Effector memory CD8-positive, alpha-beta T cell (primary cell): Measurements from ENCODE around the gene LIPC.

Source experiments
- ATAC-seq: fragments of 150-1000 bp; cut with Tn5 transposase; replicated peaks from 2 replicates; pipeline ENCODE4 v1.10.0; 2021; ENCODE audit warnings: mild to moderate bottlenecking, moderate library complexity
- DNase-seq, 3 experiments: peaks; one replicate each; pipeline ENCODE4 v3.0.0; 2021
- H3K27ac Mint-ChIP-seq, 2 donors: one replicate each; pipeline ENCODE4 v1.8.0; 2022; ENCODE audit warnings: mild to moderate bottlenecking in 2 of 2, mixed read lengths in 2 of 2, moderate library complexity in 2 of 2
- H3K27me3 Mint-ChIP-seq, 2 donors: one replicate each; pipeline ENCODE4 v1.8.0; 2022; ENCODE audit warnings: mixed read lengths in 2 of 2
- H3K36me3 Mint-ChIP-seq: one replicate; pipeline ENCODE4 v1.8.0; 2022; ENCODE audit warnings: mild to moderate bottlenecking, moderate library complexity, mixed read lengths; ENCODE audit not compliant: insufficient read depth
- H3K4me1 Mint-ChIP-seq, 2 donors: one replicate each; pipeline ENCODE4 v1.8.0; 2022; ENCODE audit warnings: low read depth in 2 of 2, mixed read lengths in 2 of 2
- H3K4me3 Mint-ChIP-seq, 2 donors: one replicate each; pipeline ENCODE4 v1.8.0; 2022; ENCODE audit warnings: mild to moderate bottlenecking in 2 of 2, mixed read lengths in 2 of 2, moderate library complexity in 2 of 2
- H3K9me3 Mint-ChIP-seq, 2 donors: one replicate each; pipeline ENCODE4 v1.8.0; 2022; ENCODE audit warnings: mixed read lengths in 2 of 2
- total RNA-seq, 9 experiments: gene quantifications; one replicate each; lab custom pipeline; 2026; lab: John Stamatoyannopoulos, UW

The LIPC gene
- 0 to 5.4 (median 0.53) reads per million in 9 experiments for total RNA-seq

DNA sequence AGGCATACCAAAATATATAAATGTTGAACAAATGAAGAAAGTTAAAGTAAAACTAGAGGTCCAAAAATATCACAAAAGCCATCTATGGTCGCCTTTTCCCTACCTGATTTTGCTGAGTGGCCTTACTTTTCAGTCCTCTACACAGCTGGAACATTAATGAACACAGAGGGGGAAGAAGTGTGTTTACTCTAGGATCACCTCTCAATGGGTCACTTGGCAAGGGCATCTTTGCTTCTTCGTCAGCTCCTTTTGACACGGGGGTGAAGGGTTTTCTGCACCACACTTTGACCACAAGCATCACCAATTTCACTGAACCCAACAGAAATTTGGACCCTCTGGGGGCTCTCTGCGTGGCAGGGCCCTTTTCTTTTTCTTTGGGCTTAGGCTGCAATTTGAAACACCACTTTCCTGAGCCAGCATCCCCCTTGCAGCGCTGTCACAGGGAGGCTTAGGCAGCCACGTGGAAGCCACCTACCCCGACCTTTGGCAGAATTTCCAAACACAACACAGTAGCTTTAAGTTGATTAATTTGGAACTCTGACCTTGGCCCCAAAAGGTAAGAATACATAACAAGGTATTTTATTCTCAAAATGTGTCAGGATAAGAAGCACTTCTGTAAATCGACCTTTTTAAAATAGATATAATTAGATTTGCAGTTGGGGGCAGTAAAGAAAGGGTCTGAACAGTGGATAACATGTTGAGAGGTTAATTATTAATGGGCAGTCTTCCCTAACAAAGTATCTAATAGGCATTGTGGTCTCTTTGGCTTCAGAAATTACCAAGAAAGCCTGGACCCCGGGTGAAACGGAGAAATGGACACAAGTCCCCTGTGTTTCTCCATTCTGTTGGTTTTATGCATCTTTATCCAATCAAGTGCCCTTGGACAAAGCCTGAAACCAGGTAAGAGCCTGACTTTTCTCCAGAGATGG is at the start of gene LIPC:
Gene LIPC (plus strand): TSS at position 771 of the 929 bp plus-strand sequence. CDS start 42 bp downstream, at position 813.
- Mint-ChIP-seq H3K4me3 (no peak within 1 kb of the TSS), H3K27me3 (no peaks in the 10 kb centered on the region), H3K27ac (no peak within 1 kb of the TSS), H3K9me3 (no peaks in the 10 kb centered on the region), H3K36me3 (peaks cover 3% of the 10 kb centered on the region), H3K4me1 (no peaks in the 10 kb centered on the region)
- no peak for ATAC-seq
- DNase-seq = no peak

DNA sequence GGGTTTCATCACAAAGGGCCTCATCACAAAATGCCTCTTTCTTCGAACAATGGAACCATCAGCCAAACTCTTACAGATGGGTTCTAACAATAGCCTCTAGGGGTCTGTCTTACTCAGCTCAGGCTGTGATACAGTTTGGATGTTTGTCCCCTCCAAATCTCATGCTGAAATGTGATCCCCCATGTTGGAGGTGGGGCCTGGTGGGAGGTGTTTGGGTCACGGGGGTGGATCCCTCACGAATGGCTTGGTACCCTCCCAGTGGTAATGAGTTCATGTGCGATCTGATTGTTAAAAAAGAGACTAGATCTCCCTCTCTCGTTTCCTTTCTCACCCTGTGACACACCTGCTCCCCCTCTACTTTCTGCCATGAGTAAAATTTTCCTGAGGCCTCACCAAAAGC is 47.9 kb upstream of the LIPC start:
- Mint-ChIP-seq H3K27me3 (peaks cover 0 to 12% of the 10 kb centered on the region in 2 donors), H3K4me1 (peaks cover 2 to 8% of the 10 kb centered on the region in 2 donors), H3K4me3 (no peak overlapping the region), H3K9me3 (no peaks in the 10 kb centered on the region), H3K36me3 (no peaks in the 10 kb centered on the region), H3K27ac (peak overlapping the region; percentile 3 to 71)
- ATAC-seq = no peak
- no peak for DNase-seq

DNA sequence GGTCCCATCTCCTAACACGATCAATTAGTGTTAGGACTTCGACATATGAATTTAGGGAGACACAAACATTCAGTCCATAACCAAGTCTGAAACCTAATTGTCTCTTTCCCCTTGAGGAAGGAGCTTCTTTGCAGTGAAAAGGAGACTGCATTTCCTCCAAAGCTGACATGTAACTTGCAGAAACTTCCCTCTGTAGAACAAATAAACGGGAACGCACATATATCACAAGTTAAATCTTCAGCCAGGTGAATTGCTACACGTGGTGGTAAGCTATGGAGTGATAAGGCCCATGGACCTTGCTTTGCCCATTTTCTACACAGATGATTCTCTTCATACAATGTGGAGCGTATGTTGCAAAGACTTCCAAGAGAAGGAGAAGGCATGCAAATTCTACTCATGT is 47.1 kb upstream of the LIPC start:
- Mint-ChIP-seq H3K9me3 (no peaks in the 10 kb centered on the region), H3K27me3 (peaks cover 0 to 17% of the 10 kb centered on the region in 2 donors), H3K4me3 (no peak overlapping the region), H3K27ac (no peak overlapping the region), H3K36me3 (no peaks in the 10 kb centered on the region), H3K4me1 (peaks cover 2 to 8% of the 10 kb centered on the region in 2 donors)
- DNase-seq (no peak), ATAC-seq (no peak)

DNA sequence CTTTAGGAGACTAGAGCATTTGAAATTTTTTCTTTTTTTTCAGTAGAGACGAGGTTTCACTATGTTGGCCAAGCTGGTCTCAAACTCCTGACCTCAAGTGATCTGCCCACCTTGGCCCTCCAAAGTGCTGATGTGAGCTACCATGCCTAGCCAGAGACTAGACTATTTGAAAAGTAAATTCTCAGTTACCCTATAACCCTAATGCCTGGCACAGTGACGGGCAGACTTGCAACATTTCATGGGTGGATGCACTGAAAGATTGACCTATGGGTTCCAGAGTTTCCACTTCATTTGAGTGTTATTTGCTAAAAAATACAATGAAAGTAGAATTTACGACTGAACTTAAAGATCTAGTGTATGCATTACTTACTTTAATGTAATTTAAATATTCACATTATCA is 45.7 kb upstream of the LIPC start:
- no peak for ATAC-seq
- Mint-ChIP-seq H3K9me3 (no peaks in the 10 kb centered on the region), H3K4me3 (no peak overlapping the region), H3K27ac (no peak overlapping the region), H3K27me3 (peaks cover 0 to 21% of the 10 kb centered on the region in 2 donors), H3K4me1 (peaks cover 2 to 8% of the 10 kb centered on the region in 2 donors), H3K36me3 (no peaks in the 10 kb centered on the region)
- no peak for DNase-seq

DNA sequence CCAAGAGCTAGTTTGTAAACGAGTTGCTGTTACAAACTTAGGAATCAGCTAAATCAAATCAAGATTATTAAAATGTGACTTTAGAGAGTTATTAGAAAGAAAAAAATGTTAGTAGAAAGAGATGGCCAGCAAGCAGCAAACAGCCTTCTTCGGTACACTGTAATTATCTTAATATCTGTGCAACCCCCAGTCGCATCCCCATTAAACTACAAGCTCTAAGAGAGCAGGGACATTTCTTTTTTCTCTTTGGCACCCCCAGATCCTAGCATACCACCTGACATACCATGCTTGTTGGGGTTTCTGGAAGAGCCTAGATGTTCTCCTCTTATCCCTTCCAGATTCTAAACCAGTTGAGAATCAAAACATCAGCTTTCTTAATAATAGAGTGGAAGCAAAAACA is 45.1 kb upstream of the LIPC start:
- Mint-ChIP-seq H3K27me3 (peaks cover 0 to 26% of the 10 kb centered on the region in 2 donors), H3K4me1 (peaks cover 2 to 8% of the 10 kb centered on the region in 2 donors), H3K27ac (no peak overlapping the region), H3K4me3 (no peak overlapping the region), H3K36me3 (no peaks in the 10 kb centered on the region), H3K9me3 (no peaks in the 10 kb centered on the region)
- DNase-seq (no peak), ATAC-seq (no peak)

DNA sequence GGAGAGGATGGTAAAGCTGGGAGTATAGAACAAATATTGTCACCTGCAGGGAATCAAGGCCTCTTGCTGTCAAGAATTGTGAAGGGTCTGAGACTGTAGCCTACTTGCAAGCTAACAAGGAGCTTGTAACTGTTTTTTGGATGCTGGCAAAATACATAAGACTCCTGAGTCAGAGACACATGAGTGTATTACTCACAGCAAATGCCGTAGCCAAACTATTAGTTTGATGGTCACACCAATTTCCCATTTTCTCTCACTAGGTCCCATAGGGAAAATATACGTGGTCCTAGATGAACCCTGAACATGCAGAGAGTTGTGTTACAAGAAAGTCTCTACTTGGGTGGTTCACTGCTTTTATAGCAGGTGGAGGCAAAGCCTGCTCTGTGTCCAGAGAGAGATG is 44.7 kb upstream of the LIPC start:
- Mint-ChIP-seq H3K27ac (no peak overlapping the region), H3K27me3 (peaks cover 0 to 26% of the 10 kb centered on the region in 2 donors), H3K9me3 (no peaks in the 10 kb centered on the region), H3K4me3 (no peak overlapping the region), H3K4me1 (peaks cover 2 to 8% of the 10 kb centered on the region in 2 donors), H3K36me3 (no peaks in the 10 kb centered on the region)
- no peak for DNase-seq
- ATAC-seq = no peak

DNA sequence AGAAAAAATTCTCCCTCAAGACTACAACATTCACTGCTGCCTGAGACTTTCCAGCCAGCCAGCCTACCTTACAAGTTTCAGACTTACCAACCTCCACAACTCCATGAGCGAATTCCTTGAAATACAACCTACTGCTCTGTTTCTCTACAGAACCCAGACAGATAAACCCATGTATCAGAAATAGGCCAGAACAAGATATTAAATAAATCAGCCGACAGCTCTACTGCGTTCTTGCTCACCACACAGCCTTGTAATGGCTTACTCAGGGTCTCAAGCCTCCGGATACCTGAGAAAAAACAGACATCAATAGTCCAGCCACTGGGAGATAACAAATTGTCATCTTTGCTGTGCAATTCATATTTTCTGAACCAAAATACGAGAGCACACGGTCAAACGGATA is 43.6 kb upstream of the LIPC start:
- DNase-seq = no peak
- Mint-ChIP-seq H3K27ac (no peak overlapping the region), H3K4me3 (no peak overlapping the region), H3K36me3 (no peaks in the 10 kb centered on the region), H3K27me3 (peaks cover 0 to 26% of the 10 kb centered on the region in 2 donors), H3K4me1 (peaks cover 2 to 8% of the 10 kb centered on the region in 2 donors), H3K9me3 (no peaks in the 10 kb centered on the region)
- ATAC-seq = no peak

DNA sequence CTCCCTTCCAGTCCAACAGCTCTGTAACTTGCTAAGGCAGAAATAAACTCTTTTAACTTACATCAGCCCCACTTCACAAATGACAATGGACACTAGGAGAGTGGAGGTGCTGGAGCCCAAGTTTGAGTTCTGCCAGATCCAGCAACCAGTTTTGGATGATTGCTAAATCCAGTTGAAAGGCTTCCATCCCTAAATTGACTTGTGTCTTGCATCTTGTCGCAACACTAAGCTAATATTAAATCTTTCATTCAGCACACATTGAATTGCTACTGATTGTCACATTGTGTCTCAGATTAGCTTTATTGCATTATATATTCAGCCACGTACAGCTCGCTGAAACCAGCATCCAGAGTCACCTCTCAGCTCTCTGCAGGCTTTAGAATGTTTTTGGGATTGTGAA is 41.7 kb upstream of the LIPC start:
- Mint-ChIP-seq H3K4me3 (no peak overlapping the region), H3K27me3 (peaks cover 6 to 44% of the 10 kb centered on the region in 2 donors), H3K4me1 (no peaks in the 10 kb centered on the region), H3K36me3 (no peaks in the 10 kb centered on the region), H3K27ac (no peak overlapping the region), H3K9me3 (no peaks in the 10 kb centered on the region)
- ATAC-seq (no peak), DNase-seq (no peak)

DNA sequence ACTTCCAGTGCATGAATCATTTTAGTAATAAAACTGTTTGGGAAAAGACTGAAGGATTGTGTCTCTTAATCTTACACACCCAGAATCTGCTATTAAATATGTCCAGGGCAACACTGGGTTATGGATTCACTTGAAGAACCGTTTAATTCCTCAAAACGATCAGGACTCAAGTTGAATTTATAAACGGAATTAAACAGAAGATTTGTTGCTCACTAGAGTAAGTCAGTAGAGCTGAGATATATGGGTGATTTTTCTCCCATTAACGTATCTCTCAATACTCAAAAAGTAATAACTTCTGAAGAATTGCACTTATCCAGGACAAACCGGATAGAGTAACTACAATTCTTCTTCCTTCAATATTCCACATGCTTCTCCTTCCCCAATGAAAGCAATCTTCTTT is 41.1 kb upstream of the LIPC start:
- H3K27ac Mint-ChIP-seq = no peak overlapping the region
- H3K9me3 Mint-ChIP-seq = no peaks in the 10 kb centered on the region
- H3K27me3 Mint-ChIP-seq = peaks cover 6 to 45% of the 10 kb centered on the region in 2 donors
- H3K36me3 Mint-ChIP-seq = no peaks in the 10 kb centered on the region
- DNase-seq (no peak), ATAC-seq (no peak)
- H3K4me1 Mint-ChIP-seq = no peaks in the 10 kb centered on the region
- no peak overlapping the region for H3K4me3 Mint-ChIP-seq

DNA sequence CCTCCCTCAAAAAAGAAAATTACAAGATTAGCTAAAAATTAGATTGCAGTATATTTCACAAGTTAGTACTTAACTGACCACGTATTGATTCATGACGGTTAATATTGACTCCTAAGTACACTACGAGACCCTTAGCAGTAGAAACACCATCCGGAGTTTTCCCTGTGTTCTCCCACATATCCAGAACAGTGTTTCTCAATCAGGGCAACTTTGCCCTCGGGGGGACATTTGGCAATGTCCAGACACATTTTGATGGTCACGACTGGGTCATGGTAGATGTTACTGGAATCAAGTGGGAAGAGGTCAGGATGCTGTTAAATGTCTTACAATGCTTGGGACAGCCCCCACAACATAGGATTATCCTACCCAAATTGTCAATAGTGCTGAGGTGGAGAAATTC is 40.7 kb upstream of the LIPC start:
- peaks cover 6 to 45% of the 10 kb centered on the region in 2 donors for H3K27me3 Mint-ChIP-seq
- no peaks in the 10 kb centered on the region for H3K36me3 Mint-ChIP-seq
- no peak overlapping the region for H3K4me3 Mint-ChIP-seq
- no peak for DNase-seq
- ATAC-seq = no peak
- H3K9me3 Mint-ChIP-seq = no peaks in the 10 kb centered on the region
- H3K4me1 Mint-ChIP-seq = no peaks in the 10 kb centered on the region
- no peak overlapping the region for H3K27ac Mint-ChIP-seq

DNA sequence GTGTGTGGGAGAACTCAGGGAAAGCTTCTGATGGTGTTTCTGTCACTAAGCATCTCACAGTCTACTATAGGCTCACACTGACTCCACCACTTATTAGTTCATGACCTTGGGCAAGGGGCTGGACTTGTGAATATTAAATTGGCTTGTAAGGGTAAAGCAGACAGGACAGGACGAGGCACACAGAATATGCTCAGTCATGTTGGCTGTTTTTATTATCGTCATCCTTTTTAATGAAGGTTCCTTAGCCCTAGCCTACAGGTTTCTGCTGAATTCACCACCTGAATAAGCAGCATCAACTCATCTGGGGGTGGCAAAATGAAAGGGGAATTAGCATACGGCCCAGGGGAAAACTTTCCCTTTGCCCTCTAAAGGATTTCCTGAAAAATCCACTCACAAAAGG is 39.6 kb upstream of the LIPC start:
- H3K4me3 Mint-ChIP-seq = no peak overlapping the region
- H3K27me3 Mint-ChIP-seq = peaks cover 13 to 50% of the 10 kb centered on the region in 2 donors
- no peak overlapping the region for H3K27ac Mint-ChIP-seq
- no peaks in the 10 kb centered on the region for H3K36me3 Mint-ChIP-seq
- H3K9me3 Mint-ChIP-seq = no peaks in the 10 kb centered on the region
- no peaks in the 10 kb centered on the region for H3K4me1 Mint-ChIP-seq
- DNase-seq (no peak), ATAC-seq (no peak)

DNA sequence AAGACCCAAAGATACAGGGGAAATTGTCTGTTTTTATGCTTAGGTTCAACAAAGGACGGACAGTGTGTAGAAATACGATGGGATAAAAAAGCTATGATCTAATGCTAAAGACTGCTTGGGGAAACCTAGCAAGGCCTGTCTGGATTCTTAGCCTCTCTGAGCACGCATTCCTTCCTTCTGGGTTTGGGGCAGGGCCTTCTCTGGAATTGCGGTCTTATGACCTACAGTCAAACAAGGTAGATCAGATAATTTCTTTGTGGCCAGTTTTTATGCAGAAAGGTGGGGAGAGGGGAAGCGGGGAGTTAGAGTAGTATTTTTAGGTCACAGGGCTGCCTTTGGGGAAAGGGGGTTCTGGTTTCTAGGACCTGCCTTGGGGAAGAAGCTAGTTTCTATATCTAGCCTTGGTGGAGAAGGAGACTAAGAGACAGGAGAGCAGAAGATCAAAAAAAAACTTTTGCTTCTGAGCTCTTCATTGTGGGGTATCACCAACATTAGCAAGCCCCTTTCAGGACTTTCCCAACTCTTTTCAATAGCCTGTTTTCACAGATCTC is 39.1 kb upstream of the LIPC start:
- H3K27ac Mint-ChIP-seq = no peak overlapping the region
- no peaks in the 10 kb centered on the region for H3K9me3 Mint-ChIP-seq
- DNase-seq (no peak), ATAC-seq (no peak)
- H3K4me3 Mint-ChIP-seq = no peak overlapping the region
- no peaks in the 10 kb centered on the region for H3K36me3 Mint-ChIP-seq
- peaks cover 16 to 55% of the 10 kb centered on the region in 2 donors for H3K27me3 Mint-ChIP-seq
- H3K4me1 Mint-ChIP-seq = no peaks in the 10 kb centered on the region

DNA sequence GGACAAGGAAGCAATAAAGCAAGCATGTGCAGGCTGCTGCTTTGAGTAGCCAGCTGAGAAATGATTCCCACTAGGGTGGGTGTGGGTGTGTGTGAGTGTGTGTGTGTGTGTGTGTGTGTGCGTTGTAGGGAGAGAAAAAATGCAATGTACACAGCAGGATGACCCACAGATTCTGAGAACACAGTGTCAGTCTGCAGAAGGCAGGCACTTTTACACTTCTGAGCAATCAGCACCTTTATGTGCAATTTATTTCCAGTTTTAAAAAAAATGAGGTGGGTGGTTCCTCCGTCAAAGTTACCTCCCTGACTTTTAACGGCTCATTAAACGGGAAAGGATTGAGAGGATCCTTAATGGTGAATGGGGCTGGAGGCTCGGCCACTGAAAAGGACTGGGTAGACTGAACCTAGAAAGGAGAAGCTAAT is 38.5 kb upstream of the LIPC start:
- H3K9me3 Mint-ChIP-seq = no peaks in the 10 kb centered on the region
- no peaks in the 10 kb centered on the region for H3K4me1 Mint-ChIP-seq
- no peak overlapping the region for H3K4me3 Mint-ChIP-seq
- DNase-seq (no peak), ATAC-seq (no peak)
- no peaks in the 10 kb centered on the region for H3K36me3 Mint-ChIP-seq
- peaks cover 16 to 55% of the 10 kb centered on the region in 2 donors for H3K27me3 Mint-ChIP-seq
- no peak overlapping the region for H3K27ac Mint-ChIP-seq

DNA sequence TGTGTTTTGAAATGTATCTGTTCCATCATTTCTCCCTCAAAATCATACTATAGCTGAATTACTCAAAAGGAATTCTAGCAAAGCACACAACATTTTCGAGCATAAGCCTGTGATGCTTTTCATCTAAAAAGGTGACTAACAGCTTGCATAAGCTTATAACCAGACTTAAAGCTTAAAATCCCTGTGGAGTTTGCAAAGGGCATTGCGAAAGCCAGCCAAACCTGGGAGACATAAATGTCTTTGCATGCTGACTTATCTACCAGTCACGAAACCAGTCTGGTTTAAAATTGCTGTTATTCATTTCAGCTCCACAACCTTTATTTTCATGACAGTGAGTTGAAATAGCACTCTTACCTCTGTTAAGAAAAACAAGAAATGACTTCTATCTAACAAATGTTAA is 35.6 kb upstream of the LIPC start:
- ATAC-seq (no peak), DNase-seq (no peak)
- Mint-ChIP-seq H3K36me3 (no peaks in the 10 kb centered on the region), H3K9me3 (no peaks in the 10 kb centered on the region), H3K27me3 (peaks cover 16 to 40% of the 10 kb centered on the region in 2 donors), H3K4me1 (no peaks in the 10 kb centered on the region), H3K27ac (no peak overlapping the region), H3K4me3 (no peak overlapping the region)
